Measurements from ENCODE around the gene HS3ST3B1.

HS3ST3B1 gene

DNA sequence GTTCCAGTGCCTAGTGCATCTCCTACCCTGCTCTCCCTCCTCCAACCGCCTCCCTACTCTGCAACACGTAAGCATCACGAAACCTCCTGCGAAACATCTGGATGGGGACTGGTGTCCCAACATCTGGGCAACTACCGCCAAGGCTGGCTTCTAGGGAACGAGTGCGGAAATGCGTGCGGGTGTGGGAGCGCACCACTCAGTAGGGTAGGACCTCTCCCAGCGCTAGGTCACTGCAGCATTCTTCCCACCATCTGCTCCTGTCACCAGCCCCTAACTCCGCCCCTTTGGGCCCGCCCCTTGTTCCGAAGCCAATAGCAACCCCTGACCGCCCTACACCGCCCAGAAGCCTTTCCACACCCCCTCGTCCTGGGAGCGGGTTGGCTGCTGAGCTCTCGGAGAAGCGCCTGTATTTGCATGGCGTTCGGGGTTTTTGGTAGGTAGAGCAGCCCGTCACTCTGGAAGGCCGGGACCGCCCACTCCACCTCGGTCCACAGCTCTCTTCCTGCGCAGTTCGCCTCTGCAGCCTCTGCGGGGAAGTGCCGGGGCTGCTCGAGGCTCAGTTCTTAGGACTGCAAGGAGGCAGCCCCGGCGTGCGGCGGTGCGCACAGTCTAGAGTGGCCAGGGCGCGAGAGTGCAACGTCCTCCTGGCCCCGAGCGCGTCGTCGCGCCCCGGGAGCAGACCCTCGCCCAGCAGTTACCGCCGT lies at the start of gene HS3ST3B1:
Gene HS3ST3B1, plus strand, starts transcription at position 507 of the 704 bp plus-strand sequence. CDS start 438 bp downstream, outside the sequence.
- peak; percentile 75 for DNase-seq

DNA sequence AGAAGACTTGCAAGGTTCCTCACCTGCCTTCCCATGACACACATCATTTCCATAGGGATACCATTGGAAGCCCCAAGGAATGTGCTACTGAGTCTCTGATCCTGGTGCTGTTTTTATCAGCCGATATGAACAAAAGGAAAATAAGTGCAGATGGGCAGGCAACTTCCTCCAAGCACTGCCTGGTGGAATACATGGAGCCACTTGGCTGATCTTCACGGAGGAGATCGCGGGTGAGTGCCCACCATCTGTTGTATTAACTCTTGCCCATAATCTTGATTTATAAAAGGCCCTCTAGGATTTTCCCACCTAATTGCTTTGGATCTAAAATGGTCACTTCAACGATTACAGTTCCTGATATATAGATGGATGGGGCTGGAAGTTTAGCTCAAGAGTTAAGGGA lies 39.5 kb upstream of the HS3ST3B1 start:
- no peak for DNase-seq

GRCh38 chr17:14268264-14268663 lies 32.6 kb upstream of the HS3ST3B1 start:
- no peak for DNase-seq

DNA sequence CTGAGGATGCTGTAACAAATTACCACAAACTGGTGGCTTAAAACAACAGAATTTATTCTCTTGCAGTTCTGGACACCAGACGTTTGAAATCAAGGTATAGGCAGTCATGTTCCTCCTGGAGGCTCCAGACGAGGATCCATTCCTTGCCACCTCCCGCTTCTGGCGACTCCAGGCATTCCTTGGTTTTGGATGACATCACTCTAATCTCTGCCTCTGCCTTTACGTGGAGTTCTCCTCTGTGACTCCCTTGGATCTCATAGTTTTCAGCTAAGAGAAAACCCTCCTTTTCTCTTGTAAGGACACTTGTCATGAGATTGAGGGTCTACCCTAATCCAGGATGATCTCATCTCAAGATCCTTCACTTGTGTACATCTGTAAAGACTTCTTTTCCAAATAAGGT lies 31.4 kb upstream of the HS3ST3B1 start:
- no peak for DNase-seq

DNA sequence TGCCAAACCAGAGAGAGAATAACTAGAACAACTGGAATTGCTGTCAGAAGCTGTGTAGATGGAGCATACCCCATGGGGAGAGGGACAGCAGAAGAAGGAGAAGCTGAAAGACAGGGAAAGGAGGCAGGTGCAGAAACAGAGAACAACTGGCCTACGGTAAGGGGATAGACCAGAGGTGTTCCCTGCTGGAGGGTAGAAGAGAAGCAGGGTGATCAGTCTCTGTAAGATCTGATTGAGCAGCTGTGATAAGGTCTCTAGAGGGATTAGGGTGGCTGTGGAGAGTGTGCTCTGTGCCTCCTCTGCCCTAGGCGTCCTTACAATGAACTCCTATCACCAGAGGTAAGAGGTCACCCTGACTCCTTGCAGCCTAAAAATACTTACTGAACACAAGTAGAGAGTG lies 30.4 kb upstream of the HS3ST3B1 start:
- DNase-seq = no peak

GRCh38 chr17:14276535-14277250 lies 24.2 kb upstream of the HS3ST3B1 start:
- no peak for DNase-seq

- no peak for DNase-seq
Measured at GRCh38 chr17:14281530-14281929, 19.4 kb upstream of the HS3ST3B1 start.

- no peak for DNase-seq
Measured at GRCh38 chr17:14282726-14283125, 18.2 kb upstream of the HS3ST3B1 start.

GRCh38 chr17:14289162-14289561 lies 11.7 kb upstream of the HS3ST3B1 start:
- no peak for DNase-seq

DNA sequence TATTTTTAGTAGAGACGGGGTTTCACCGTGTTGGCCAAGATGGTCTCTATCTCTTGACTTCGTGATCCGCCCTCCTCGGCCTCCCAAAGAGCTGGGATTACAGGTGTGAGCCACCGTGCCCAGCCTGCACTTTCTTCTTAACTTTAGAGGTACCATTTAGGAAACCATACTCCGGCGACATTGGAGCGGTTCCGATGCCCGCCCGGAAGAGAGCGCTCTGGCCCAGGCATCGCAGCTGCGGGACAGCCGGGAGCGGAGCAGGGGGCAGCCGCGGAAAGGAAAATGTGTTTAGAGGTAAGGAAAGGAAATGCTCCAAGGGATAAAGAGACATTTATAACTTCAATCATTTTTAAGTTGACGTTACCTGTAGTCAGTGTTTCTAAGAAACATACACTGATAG lies 6.0 kb upstream of the HS3ST3B1 start:
- DNase-seq = no peak

GRCh38 chr17:14295676-14296075 lies 5.2 kb upstream of the HS3ST3B1 start:
- DNase-seq = no peak

DNA sequence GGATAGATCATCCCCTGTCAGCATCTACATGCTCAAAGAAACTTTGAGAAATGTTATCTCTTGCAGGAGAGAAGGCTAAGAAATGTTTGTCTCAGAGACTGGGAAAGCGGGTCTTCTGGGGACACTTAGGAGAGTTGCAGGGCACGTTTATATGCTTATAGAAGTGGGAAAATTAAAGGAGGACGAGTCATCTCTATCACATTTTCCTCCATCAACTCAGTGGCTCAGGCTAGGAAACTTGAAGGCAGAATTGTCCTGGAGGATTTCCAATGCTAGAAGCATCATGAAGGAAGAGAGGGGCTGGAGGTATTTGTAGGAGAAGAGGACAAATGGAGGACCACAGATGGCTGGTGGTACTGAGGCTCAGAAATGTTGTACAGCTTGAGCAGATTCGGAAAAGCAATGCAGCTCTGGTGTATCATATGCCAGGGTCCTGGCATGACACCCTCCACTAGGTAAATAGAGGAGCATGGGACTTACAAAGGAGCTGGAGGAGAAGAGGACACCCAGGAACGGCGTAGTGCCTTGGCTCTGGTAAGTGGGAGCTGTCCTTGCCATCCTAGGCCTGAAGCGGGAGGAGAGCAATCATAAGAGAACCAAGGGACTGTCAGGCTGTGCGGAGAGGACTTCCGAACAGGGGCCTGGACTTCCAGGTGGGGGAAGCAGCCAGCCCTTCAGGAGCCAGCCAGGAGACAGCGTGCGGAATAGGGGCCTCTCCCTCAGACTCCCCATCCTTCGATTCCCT lies 4.5 kb upstream of the HS3ST3B1 start:
- no peak for DNase-seq

DNA sequence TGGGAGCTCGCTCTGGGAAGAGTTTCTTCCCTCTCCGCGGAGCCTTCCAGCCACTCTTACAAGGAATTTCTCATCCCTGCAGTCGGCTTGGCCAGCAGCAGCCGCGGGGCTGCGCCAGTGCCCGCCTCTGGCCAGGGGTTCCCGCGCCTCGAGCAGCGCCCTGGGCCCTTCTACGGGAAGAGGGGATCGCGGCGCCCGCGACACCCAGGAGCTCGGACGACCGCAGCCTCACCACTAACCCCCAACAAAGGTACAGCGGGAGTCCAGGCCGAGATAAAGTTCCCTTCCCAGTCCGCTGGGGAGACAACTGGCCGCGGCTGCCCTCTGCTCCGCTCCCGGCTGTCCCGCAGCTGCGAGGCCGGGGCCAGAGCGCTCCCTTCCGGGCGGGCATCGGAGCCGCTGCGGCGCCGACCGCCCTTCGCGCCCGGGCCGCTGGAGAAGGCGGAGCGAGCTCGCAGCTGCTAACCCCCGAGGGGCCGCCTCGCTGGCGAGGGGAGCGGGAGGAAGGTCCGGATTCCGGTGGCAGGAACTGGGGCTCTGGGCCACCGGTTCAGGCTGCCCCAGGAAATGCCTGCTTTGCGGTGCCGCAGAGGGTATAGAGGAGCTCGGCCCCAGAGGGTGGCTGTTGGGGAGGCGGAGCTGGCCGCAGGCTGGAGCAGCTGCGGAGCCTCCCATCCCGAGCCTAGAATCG lies 3.6 kb upstream of the HS3ST3B1 start:
- DNase-seq = no peak

DNA sequence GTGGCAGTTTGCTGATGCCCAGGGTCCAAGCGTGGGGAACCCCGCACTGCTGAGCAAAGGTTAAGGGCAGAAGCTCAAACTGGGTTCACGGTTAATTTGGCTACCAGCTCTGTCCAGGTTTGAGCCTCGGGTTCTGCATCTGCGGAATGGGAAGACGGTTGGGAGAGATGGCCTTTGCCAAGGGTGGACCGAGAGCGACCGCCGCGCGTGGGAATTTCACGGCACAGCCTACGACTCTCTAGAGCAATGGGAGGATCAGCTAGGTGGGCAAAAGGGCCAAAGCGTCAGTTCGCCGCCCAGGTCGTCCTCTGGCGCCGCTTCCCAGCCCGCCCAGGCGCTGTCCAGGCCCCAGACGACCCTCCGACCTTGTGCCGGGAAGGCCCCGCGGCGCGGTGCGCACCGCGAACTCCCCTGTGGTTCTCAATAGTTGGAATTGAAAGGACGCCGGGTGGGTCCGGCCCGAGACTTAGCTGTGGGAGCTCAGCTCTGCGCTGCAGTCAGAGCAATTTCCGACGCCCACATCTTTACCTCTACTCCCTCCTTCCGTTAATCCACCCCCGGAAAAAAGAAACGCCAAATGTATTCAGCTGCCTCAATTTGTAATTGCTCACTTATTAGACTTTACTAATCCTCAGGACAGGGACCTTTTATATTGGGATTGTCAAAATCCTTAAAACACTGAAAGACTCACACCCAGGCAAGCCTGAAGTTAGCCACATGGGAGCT lies 2.5 kb upstream of the HS3ST3B1 start:
- no peak for DNase-seq

- DNase-seq = no peak
Measured at GRCh38 chr17:14298947-14299279, 2.0 kb upstream of the HS3ST3B1 start.

DNA sequence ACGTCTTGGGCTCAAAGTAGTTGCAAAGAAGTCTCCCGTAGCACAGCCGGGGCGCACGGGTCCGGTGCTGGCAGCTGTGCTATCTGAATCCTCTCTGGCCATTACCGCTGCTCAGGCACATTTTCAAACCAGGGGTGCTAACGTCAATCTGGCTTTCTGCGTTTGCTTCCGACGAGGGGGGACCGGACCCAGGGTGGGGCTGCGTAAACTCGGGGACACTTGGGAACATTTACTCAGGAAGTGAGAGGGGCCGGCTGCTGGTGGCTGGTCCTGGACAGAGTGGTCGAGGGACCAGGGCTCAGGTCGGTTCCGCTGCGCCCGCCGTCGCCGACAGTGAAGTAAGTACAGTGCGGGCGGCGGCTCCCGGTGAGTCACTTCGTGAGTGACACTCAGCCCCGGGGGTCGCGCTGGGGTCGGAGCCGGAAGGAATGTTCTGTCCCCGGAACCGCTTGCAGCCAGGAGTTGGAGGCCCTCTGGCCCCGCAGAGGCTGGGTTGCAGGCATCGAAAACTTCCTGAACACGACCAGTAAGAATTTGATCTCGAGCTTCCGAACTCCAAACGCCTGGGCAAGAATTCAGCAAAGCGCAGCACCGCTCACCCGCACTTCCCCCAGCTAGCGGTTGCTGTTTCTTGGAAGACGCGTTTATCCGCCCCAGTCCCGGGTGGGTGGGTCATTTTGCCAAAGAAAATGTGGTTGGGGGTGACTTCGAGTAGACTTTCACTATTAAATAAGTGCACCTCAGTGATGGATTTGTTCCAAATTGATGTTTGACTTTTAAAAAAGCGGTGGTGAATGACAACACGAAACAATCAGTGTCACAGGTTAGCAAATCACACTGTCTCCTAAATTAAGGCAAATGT lies 1.4 kb upstream of the HS3ST3B1 start:
- no peak for DNase-seq

DNA sequence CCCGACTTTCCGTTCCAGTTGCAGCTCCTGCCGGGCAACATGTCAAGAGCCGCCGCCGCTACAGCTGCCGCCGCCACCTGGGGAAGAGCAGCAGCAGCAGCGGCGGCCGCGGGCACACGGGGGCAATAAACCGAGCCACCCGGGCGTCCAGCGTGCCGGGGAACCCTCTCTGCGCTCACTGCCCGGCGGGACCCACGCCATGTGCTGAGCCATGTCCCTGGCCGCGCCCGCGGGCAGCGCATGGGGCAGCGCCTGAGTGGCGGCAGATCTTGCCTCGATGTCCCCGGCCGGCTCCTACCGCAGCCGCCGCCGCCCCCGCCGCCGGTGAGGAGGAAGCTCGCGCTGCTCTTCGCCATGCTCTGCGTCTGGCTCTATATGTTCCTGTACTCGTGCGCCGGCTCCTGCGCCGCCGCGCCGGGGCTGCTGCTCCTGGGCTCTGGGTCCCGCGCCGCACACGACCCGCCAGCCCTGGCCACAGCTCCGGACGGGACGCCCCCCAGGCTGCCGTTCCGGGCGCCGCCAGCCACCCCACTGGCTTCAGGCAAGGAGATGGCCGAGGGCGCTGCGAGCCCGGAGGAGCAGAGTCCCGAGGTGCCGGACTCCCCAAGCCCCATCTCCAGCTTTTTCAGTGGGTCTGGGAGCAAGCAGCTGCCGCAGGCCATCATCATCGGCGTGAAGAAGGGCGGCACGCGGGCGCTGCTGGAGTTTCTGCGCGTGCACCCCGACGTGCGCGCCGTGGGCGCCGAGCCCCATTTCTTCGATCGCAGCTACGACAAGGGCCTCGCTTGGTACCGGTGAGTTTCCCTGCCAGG lies 604 bp downstream of the HS3ST3B1 start:
- peak; percentile 43 for DNase-seq

- no peak for DNase-seq
Measured at GRCh38 chr17:14302091-14302430, 1.2 kb downstream of the HS3ST3B1 start.

DNA sequence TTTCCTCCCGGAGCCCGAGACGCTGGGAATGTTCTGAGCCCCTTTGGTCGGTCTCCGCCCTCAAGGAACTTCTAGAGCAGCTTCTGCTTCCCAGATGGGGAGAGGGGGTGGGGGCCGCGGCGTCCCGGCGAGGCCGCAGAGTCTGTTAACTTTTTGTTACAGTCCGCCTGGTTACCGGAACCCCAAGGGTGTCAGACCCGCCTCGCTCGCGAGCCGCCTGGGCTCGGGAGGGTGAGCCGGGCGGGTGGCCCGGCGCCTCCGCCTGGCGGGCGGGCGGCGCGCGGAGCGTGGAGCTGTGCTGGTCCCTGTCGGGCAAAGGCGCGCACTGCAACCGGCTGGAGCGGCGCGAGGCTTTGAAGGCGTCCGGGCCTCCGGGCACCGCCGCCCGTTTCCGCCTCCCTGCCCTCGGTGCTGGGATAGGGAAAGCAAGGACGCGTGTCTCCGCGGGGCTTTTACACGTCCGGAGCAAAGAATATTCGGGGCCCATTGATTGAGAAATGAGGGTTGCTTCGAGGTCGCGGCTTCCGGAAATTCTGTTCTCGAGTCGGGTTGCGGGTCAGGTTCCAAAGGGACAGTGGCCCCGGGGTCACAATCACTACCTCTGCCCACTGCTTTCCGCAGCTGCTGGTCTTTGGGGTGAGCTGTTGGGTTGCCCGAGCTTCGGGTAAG lies 1.7 kb downstream of the HS3ST3B1 start:
- peak; percentile 22 for DNase-seq

Measured in NCI-H146 (cell line).